Uterus (tissue), 4 donors: ENCODE results near the gene SLC6A17. TPM values are rescaled to one million over a fixed set of nuclear protein-coding genes. Genes with fewer than 3 reads are reported as not detected.
A peak's percentile ranks its signal among the peaks of the same experiment; 100 is the strongest.

Experiments
- DNase-seq, 2 donors: peaks; one replicate each; pipeline ENCODE4 v3.0.0-alpha.2; 2019 to 2020
- H3K27ac ChIP-seq, 2 donors: fragments of 200-600 bp; sonication (generic); 1 replicate in 1 of 2; 2 replicates in 1 of 2; pipeline ENCODE4 v1.5.1; 2016 to 2018
- H3K27me3 ChIP-seq, 2 donors: fragments of 200-600 bp; sonication (generic); one replicate each; pipeline ENCODE4 v1.5.1; 2018 to 2019; ENCODE audit warnings: control low read depth in 1 of 2
- H3K36me3 ChIP-seq, 2 donors: fragments of 200-600 bp; sonication (generic); one replicate each; pipeline ENCODE4 v1.5.1; 2019; ENCODE audit warnings: control low read depth in 1 of 2
- H3K4me1 ChIP-seq, 2 donors: fragments of 200-600 bp; sonication (generic); one replicate each; pipeline ENCODE4 v1.5.1; 2018 to 2019; ENCODE audit warnings: control low read depth in 1 of 2
- H3K4me3 ChIP-seq, 2 donors: fragments of 200-600 bp; sonication (generic); 1 replicate in 1 of 2; 2 replicates in 1 of 2; pipeline ENCODE4 v1.5.1; 2018 to 2019; ENCODE audit warnings: mild to moderate bottlenecking in 1 of 2
- H3K9me3 ChIP-seq, 2 donors: fragments of 200-600 bp; sonication (generic); one replicate each; pipeline ENCODE4 v1.5.1; 2019; ENCODE audit warnings: control low read depth in 1 of 2
- CTCF ChIP-seq, 4 experiments: fragments of 200-600 bp in 2 of 4; fragments of 450-650 bp in 2 of 4; sonication (generic) in 2 of 4; IDR thresholded peaks; one replicate each; pipeline ENCODE4 v1.5.1; 2016 to 2019; ENCODE audit warnings: antibody characterized with exemption in 4 of 4, mild to moderate bottlenecking in 2 of 4, moderate library complexity in 1 of 4
- POLR2A ChIP-seq, 2 donors: fragments of 450-650 bp; IDR thresholded peaks; one replicate each; pipeline ENCODE4 v1.6.1; 2016; ENCODE audit warnings: antibody characterized with exemption in 2 of 2, mild to moderate bottlenecking in 1 of 2, moderate library complexity in 1 of 2
- intact Hi-C: fragments of 100-400 bp; cut with DNase I; formaldehyde crosslinking; loops from one replicate; pipeline ENCODE4 v1.15.1; 2023; ENCODE audit warnings: low total_unique reads
- total RNA-seq, 4 donors: library from RNA; depleted of rRNA in 3 of 4; stranded (reverse); fragments of >200 nt in 3 of 4; gene quantifications; one replicate each; pipeline versions ENCODE4 v1.1.0 to v1.2.4, GENCODE V29; 2014 to 2023
- donor health status: DM: yes; HTN: yes; CAD: no.

SLC6A17 gene
- total RNA-seq, 4 donors from 2014 or later = 0.07 to 0.15 TPM; not detected in 2

DNA sequence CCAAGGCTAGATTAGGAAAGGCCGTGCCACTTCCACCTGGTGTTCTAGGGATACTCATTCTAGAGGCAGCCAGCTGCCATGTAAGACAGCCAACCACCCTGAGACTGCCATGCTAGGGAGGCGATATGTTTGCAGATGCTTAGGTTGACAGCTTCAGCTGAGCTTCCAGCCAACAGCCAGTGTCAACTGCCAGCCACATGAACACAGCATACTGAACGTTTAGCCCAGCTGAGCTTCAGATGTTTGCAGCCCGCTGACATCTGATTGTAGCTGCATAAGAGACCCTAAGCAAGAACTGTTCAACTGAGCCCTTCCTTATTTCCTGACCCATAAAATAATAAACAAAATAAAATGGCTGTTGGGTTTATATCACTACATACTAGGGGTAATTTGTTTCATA, 54.9 kb downstream of the SLC6A17 start:
- no peaks in the 10 kb centered on the region for H3K27me3 ChIP-seq
- DNase-seq = no peak
- H3K4me1 ChIP-seq = no peaks in the 10 kb centered on the region
- intact Hi-C loops = no loop called here
- no peaks in the 10 kb centered on the region for H3K9me3 ChIP-seq
- no peak overlapping the region for H3K27ac ChIP-seq
- H3K4me3 ChIP-seq = no peak overlapping the region
- H3K36me3 ChIP-seq = no peaks in the 10 kb centered on the region
- TF ChIP-seq POLR2A (IDR thresholded peaks at IDR 0.05) = no peak
- TF ChIP-seq CTCF (IDR thresholded peaks at IDR 0.05) = no peak

- Histone ChIP-seq H3K27ac (no peak overlapping the region), H3K27me3 (no peaks in the 10 kb centered on the region), H3K36me3 (no peaks in the 10 kb centered on the region), H3K4me1 (no peaks in the 10 kb centered on the region), H3K4me3 (no peak overlapping the region), H3K9me3 (no peaks in the 10 kb centered on the region)
- intact Hi-C loops = loop anchor here (2.0 kb wide), 1 partner anchor 107 kb away; no protein-coding TSS in a partner anchor
- DNase-seq = no peak
- TF ChIP-seq CTCF (IDR thresholded peaks at IDR 0.05) = no peak
- no peak for TF ChIP-seq POLR2A (IDR thresholded peaks at IDR 0.05)
Measured at GRCh38 chr1:110205591-110206155, 55.4 kb downstream of the SLC6A17 start.

GRCh38 chr1:110206261-110206920, 56.1 kb downstream of the SLC6A17 start:
- no peak for DNase-seq
- no peaks in the 10 kb centered on the region for H3K4me1 ChIP-seq
- no peaks in the 10 kb centered on the region for H3K36me3 ChIP-seq
- intact Hi-C loops = loop anchor here (2.0 kb wide), 1 partner anchor 106 kb away; no protein-coding TSS in a partner anchor
- no peak overlapping the region for H3K27ac ChIP-seq
- no peak overlapping the region for H3K4me3 ChIP-seq
- TF ChIP-seq CTCF (IDR thresholded peaks at IDR 0.05) = no peak
- TF ChIP-seq POLR2A (IDR thresholded peaks at IDR 0.05) = no peak
- no peaks in the 10 kb centered on the region for H3K27me3 ChIP-seq
- no peaks in the 10 kb centered on the region for H3K9me3 ChIP-seq

- intact Hi-C loops = loop anchor here (2.0 kb wide), 1 partner anchor 105 kb away; no protein-coding TSS in a partner anchor
- H3K9me3 ChIP-seq = no peaks in the 10 kb centered on the region
- H3K4me3 ChIP-seq = no peak overlapping the region
- no peaks in the 10 kb centered on the region for H3K27me3 ChIP-seq
- H3K36me3 ChIP-seq = no peaks in the 10 kb centered on the region
- H3K4me1 ChIP-seq = peaks cover 0 to 8% of the 10 kb centered on the region in 2 donors
- TF ChIP-seq POLR2A (IDR thresholded peaks at IDR 0.05) (no peak), CTCF (IDR thresholded peaks at IDR 0.05) (peak; percentile 78 to 88 (median 82))
- no peak overlapping the region for H3K27ac ChIP-seq
- DNase-seq = peak; percentile 59 to 65
Measured at GRCh38 chr1:110207831-110208230, 57.5 kb downstream of the SLC6A17 start.

GRCh38 chr1:110208916-110209645, 58.8 kb downstream of the SLC6A17 start:
- TF ChIP-seq POLR2A (IDR thresholded peaks at IDR 0.05) = no peak
- no peak for TF ChIP-seq CTCF (IDR thresholded peaks at IDR 0.05)
- DNase-seq = no peak
- intact Hi-C loops = no loop called here
- H3K36me3 ChIP-seq = no peaks in the 10 kb centered on the region
- peaks cover 0 to 8% of the 10 kb centered on the region in 2 donors for H3K4me1 ChIP-seq
- H3K9me3 ChIP-seq = no peaks in the 10 kb centered on the region
- H3K27ac ChIP-seq = peak overlapping the region; percentile 87 to 91
- peak overlapping the region in 1 of 2 donors; percentile 79 for H3K4me3 ChIP-seq
- H3K27me3 ChIP-seq = no peaks in the 10 kb centered on the region
